ENCODE results near the gene NRXN2.

NRXN2 gene

GRCh38 chr11:64649291-64649697 is 73.7 kb downstream of the NRXN2 start:
- ATAC-seq (no peak), DNase-seq (no peak)

GRCh38 chr11:64648551-64648950 is 74.4 kb downstream of the NRXN2 start:
- DNase-seq (no peak), ATAC-seq (no peak)

- DNase-seq (no peak), ATAC-seq (no peak)
These were observed 75.8 kb downstream of the NRXN2 start for GRCh38 chr11:64647019-64647779.

- ATAC-seq (no peak), DNase-seq (no peak)
These were observed 78.2 kb downstream of the NRXN2 start for GRCh38 chr11:64644647-64645275.

GRCh38 chr11:64643920-64644646 is 78.9 kb downstream of the NRXN2 start:
- DNase-seq (no peak), ATAC-seq (no peak)

GRCh38 chr11:64643256-64643881 is 79.6 kb downstream of the NRXN2 start:
- DNase-seq = no peak
- no peak for ATAC-seq

GRCh38 chr11:64642871-64643255 is 80.1 kb downstream of the NRXN2 start:
- no peak for ATAC-seq
- DNase-seq = no peak

- no peak for ATAC-seq
- no peak for DNase-seq
These were observed 80.6 kb downstream of the NRXN2 start for GRCh38 chr11:64642418-64642735.

GRCh38 chr11:64641596-64642417 is 81.2 kb downstream of the NRXN2 start:
- ATAC-seq (no peak), DNase-seq (no peak)

- DNase-seq = no peak
- ATAC-seq = no peak
These were observed 83.1 kb downstream of the NRXN2 start for GRCh38 chr11:64639885-64640284.

- no peak for DNase-seq
- no peak for ATAC-seq
These were observed 84.2 kb downstream of the NRXN2 start for GRCh38 chr11:64638829-64639228.

- no peak for DNase-seq
- ATAC-seq = no peak
These were observed 84.9 kb downstream of the NRXN2 start for GRCh38 chr11:64638018-64638665.

- ATAC-seq (no peak), DNase-seq (no peak)
These were observed 85.5 kb downstream of the NRXN2 start for GRCh38 chr11:64637334-64638017.

- ATAC-seq (no peak), DNase-seq (no peak)
These were observed 89.3 kb downstream of the NRXN2 start for GRCh38 chr11:64633555-64634159.

GRCh38 chr11:64632654-64633053 is 90.3 kb downstream of the NRXN2 start:
- no peak for DNase-seq
- ATAC-seq = no peak

- DNase-seq (no peak), ATAC-seq (no peak)
These were observed 90.8 kb downstream of the NRXN2 start for GRCh38 chr11:64632237-64632636.

- ATAC-seq = no peak
- no peak for DNase-seq
These were observed 91.3 kb downstream of the NRXN2 start for GRCh38 chr11:64631675-64632074.

- ATAC-seq = no peak
- no peak for DNase-seq
These were observed 93.0 kb downstream of the NRXN2 start for GRCh38 chr11:64629796-64630562.

- no peak for DNase-seq
- ATAC-seq = no peak
These were observed 93.9 kb downstream of the NRXN2 start for GRCh38 chr11:64629103-64629502.

GRCh38 chr11:64628596-64628995 is 94.4 kb downstream of the NRXN2 start:
- ATAC-seq (no peak), DNase-seq (no peak)
